ENCODE measurements around the gene SEMA3C. TPM values are rescaled to one million over a fixed set of nuclear protein-coding genes. Genes with fewer than 3 reads are reported as not detected.
A peak's percentile ranks its signal among the peaks of the same experiment; 100 is the strongest.

SEMA3C gene
- polyA plus RNA-seq, 3 donors: 29.2 to 34.7 (median 31.8) TPM

DNA sequence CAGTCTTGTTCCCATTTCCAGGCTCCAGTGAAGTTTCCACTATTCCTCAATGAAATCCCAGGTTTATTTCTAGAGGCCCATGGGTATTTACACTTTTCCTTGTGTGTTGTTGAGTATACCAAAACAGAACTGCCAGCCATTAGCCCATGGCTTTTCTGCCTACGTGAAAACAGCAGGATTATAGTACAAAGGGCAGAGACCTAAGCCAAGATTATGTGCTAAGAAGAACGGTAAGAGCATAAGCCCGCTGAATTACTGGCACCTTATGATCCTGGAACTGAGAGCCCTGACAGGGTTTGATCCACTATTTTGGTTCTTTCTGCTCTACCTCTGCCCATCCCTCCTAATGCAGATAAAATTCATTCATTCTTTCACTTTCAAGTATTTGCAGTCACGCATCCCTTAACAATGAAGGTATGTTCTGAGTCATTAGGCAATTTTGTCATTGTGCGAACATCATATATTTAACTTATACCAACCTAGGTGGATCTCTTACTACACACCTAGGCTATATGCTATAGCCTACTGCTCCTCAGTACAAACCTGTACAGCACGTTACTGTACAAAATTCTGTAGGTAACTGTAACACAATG lies 16.0 kb downstream of the SEMA3C start:
- no peak for DNase-seq (ENCODE audit: extremely low read depth in 1 of 11, low read depth in 9 of 11, low spot score in 4 of 11)

DNA sequence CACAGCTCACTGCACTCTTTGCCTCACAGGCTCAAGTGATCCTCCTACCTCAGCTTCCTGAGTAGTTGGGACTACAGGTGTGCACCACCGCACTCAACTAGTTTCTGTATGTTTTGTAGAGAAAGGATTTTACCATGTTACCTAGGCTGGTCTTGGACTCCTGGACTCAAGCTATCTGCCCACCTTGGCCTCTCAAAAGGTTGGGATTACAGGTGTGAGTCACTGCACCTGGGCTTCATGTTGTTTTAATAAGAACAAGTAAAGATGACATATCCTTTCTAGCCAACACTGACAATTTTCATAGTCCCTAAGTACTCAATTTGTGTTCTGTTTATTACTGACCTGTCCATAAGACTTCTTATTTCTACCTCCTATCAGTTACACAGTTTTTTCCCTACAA lies 16.8 kb downstream of the SEMA3C start:
- no peak for DNase-seq (ENCODE audit: extremely low read depth in 1 of 11, low read depth in 9 of 11, low spot score in 4 of 11)

DNA sequence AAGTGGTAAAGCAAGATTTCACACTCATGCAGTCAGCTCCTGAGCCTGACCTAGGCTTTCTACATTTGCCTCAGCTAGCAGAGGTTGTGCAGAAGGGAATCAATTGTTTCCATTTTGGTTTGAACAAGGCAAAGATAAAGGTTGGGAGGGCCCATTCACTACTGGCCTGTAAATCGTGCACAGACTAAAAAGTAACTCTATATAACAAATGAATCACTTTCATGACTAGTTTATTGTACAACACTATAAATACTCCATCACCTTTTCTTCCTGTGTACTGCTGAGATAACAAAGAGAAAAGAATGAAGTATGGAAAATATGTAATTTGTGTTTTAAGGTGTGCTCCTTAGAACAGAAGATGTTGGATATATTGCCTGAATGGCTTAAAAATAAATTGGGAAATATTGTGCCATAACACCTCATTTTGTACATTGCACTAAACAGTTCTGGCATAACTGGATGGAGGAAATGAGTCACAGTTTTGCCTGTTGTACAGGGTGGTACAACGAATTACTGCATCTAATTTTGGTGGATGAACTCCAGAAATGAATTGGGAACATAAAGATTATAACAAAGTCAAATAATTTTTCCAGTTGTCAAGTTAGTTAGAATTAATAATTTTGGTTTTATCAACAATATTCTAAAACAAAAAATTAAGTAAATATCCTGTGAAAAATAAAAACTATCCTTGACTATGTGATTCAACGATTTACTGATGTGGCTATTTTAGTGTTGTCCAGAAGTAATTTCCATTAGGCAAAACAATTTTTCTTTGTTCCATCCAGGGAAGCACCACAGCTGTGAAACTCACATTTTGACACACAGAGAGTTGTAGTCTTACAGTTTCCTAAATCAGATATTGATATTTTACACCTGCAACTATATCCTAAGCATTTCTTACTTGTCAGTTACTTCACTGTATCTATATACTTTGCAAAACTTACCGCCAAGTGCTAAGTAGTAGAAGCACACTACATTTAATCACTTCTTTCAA lies 18.0 kb downstream of the SEMA3C start:
- no peak for DNase-seq (ENCODE audit: extremely low read depth in 1 of 11, low read depth in 9 of 11, low spot score in 4 of 11)

DNA sequence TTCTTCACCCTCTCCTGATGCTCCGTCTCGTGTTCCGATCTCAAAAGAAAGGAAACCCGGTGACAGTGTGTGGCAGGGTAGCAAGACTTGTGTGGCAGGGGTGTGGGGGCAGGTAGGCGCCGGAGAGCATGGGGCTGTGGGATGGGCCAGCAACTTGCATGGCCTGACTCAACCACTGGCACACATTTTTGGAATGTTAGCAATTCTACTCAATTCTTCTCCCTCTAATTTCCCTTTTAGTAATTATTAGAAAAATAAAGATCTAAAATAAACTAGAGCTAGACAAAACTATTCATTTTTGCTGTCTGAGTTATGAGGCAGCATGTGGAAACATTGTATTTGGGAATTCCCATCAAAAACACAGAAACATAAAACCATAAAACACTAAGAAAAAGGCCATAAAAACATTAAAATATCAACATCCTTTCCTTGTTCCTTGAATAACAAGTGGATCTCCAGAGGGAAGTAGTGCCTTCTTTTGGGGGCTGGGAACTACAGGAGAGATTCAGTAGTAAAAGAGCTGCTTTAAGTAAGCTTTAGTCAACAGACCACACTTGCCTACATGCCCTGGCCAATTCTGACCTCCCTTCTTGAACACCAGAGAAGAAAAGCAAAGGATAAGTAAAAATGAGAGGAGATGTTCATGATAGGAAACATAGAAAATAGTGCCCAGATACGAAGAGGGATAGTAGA lies 21.8 kb downstream of the SEMA3C start:
- no peak for DNase-seq (ENCODE audit: extremely low read depth in 1 of 11, low read depth in 9 of 11, low spot score in 4 of 11)

DNA sequence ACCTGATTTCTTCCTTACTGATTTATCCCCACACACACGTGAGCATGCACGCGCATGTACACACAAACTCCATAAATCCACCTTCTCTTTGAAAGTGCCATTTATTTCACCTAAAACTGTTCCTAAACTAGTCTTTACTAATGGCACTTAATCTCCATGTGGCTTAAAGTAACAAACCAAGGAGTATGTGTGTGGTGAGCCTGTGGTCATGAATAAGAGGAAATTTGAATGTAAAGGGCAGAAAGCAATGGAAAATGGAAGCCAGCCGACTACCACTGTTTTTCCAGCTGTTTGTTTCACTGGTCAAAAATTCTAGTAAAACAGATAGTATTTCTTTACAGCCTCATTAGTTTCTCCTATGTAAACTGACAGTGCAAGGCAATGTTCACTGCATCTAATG lies 23.8 kb downstream of the SEMA3C start:
- no peak for DNase-seq (ENCODE audit: extremely low read depth in 1 of 11, low read depth in 9 of 11, low spot score in 4 of 11)

DNA sequence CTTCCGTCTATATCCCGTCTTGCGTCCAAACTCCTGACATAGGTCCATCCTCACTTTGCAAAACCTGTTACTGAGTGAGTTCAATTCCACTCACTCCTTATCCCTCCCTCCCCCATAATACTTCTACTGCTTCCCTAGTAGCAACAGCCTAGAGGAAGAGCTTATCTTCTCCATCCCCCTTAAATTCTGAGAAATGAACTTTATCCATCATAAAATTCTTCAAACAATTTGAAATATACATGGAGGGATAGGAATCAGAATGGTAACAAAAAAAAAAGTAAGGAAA lies 27.6 kb downstream of the SEMA3C start:
- DNase-seq (ENCODE audit: extremely low read depth in 1 of 11, low read depth in 9 of 11, low spot score in 4 of 11): no peak

DNA sequence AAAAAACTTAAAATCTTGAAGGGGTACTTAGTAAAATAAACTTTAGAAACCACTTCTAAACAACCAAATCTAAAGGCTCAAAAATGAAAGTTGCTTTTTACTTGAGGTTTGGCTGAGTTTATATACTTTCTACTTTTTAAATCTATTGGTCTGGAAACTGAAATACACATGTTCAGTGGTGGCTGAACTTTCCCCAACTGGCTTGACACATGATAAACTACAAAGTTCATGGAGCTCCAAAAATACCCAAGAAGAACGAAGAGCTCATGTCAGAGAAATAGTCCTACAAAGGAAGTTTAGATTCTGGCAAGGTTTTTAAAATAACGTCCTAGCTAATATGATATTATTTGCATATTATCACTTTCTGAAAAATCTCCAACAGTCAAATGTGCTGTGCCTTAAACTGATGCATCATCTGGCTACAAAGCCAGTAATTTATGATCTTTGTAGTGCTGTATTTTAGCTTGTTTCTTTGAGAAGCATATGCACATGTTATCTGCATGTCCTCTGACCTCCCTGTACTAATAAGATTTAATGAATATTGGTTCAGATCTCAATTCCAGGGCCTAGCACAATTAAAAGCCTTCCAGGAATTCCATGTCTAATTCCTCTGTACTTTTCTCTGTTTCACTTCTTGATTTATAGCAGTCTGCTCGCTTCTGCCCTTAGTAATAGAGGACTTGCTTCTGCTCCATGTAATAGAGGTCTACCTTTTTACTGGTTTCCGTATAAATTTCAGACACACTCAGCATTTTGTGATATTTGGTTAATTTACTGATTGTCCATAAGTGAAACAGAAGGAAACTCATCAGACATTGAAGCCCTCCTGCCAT lies 28.2 kb downstream of the SEMA3C start:
- peak in 1 of 11 donors; percentile 7 for DNase-seq (ENCODE audit: extremely low read depth in 1 of 11, low read depth in 9 of 11, low spot score in 4 of 11)

DNA sequence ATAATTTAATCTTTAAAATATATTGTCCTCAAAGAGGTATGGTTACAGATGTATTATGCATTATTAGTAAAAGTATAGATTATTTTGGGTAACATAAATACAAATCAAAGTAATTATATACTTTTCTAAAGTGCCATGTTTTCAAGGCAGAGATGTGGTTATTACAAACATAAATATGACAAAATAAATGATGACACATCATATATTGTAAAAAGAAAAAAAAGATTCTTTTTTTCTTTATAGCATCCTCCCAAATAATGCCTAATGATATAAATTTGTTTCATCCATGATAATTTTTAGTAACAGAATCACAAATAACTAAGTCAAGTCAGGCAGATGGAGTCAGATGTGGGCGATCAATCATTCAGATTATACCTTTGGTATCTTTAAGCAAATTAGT lies 29.3 kb downstream of the SEMA3C start:
- no peak for DNase-seq (ENCODE audit: extremely low read depth in 1 of 11, low read depth in 9 of 11, low spot score in 4 of 11)

DNA sequence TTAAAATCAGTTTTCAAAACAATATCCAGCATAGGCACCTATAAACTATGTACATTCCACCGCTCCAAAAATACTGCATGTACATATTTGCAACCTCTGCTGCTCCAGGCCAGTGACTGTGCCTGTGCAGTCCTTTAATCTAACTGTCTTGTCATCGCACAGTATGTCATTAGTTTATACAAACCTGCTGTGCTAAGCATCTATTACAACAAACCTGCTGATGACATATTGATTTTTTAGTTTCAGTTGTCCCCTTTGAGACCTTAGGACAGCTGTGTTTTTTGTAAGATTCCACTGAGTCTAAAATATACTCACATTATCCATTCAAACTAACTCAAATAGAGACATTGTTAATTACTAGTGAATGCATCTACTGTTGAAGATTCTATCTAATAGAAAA lies 33.1 kb downstream of the SEMA3C start:
- DNase-seq (ENCODE audit: extremely low read depth in 1 of 11, low read depth in 9 of 11, low spot score in 4 of 11): no peak

DNA sequence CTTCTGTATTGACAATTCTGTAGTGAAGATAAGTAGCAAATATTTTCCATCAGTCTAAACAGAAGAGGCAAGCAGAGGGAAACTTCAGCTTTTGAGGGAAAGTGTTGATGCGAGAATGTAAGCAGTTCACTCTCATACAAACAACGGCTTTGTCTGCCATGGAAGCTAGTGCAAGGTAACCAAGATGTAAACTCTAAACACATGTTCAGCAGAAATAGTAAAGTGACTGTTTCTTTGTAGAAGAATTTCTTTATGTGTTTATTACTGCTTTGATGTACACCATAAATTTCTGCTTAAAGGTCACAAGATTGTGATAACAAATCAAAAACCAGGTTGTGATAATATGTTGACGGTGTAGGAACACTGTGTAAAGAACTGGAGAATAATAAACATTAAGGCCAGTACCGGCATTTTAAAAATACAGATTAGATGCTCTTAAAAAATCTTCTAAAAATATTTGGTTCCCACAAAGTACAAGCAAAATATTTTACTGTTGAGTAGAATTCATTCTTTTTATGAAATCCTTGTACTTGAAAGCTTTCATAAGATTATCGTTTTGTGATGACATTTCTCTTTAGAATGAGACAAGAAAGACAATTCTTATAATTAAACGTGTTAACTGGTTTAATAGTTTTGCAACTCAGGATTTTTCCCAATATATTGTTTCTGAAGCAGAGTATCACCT lies 34.2 kb downstream of the SEMA3C start:
- no peak for DNase-seq (ENCODE audit: extremely low read depth in 1 of 11, low read depth in 9 of 11, low spot score in 4 of 11)

DNA sequence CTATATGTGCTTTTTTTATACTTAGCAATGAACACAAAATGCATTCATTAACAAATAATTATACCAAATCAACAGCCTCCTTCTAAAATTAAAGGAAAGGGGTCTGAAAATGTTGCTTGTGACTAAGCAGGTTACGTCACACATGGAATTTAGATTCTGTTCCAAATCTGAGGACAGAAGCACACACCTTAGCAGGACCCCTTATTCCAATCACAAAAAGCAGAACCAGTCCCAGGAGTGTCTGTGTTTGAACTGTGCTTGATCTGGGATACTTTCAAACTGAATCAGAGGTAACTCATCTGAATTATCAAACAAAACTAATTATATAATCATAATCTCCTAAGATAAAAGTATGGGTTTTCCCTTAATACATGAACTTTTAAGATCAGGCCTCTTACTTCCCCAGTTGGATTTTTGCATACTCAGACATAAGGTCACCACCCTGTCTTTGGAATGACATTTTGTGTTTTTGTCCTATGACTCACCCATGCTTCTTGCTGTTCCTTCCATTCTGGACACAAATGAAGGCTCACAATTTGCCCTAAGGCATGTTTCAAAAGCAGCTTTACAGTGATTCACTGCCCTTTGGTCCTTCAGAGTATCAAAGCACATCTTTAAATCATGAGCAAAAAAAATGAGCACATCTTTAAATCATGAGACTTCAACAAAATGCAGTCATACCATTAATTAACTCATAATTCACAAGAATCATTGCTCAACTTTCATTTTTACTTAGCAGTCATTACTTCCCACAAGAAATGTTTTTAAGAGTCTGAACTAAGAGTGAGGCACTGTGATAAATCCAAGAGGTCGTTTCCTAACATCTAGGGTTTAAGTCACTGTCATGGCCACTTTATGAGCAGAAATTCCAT lies 35.5 kb downstream of the SEMA3C start:
- DNase-seq (ENCODE audit: extremely low read depth in 1 of 11, low read depth in 9 of 11, low spot score in 4 of 11): peak in 3 of 11 donors; percentile 15 to 37 (median 32)

DNA sequence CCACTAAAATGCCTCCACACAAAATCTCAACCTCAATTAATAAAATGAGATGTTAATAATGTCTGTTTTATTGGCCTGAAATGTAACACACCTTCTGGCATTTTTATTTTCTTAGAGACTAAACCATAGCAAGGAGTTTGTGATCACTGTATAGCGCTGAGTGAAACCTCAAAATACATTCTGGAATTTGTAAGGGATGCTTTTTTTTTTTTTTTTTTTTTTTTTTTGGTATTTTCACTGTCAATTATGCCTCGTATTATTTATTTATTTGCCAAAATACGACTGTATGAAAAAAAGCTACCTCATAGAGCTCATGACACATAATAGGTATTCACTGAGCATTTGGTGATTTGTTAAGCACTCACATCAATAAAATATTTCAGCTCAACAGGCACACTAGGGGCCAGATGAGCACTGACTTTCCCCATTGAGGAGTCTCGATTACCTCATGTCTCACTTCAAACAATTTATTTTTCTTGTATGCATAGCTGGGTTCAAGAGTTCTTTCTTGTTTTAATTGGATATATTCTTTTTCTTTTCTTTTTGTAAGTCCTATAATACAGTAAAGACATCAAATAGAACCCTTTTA lies 36.5 kb downstream of the SEMA3C start:
- DNase-seq (ENCODE audit: extremely low read depth in 1 of 11, low read depth in 9 of 11, low spot score in 4 of 11): no peak

DNA sequence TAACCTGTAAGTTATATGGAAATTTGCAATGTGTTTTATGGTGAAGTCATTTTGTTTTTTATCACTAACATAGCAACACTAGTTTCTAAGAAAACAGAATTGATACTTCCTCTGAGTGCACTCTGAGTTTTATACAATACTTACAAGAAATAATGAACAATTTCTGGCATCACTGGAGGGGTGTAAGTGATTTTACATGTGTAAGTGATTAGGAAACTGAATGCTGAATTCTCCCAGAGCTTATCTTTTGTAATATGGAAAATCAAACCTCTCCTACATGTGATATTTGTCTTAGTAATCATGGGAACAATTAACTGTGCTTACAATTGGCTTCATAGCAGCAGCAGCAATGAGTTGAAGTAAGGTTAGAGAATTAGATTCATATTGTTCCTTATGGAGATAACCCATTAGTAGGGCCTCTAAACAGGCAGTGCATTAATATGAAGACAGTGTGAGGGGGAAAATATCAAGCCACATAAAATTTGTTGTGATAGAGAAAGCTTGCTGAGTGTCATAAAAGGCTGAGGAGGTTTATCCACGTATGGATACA lies 37.4 kb downstream of the SEMA3C start:
- no peak for DNase-seq (ENCODE audit: extremely low read depth in 1 of 11, low read depth in 9 of 11, low spot score in 4 of 11)

DNA sequence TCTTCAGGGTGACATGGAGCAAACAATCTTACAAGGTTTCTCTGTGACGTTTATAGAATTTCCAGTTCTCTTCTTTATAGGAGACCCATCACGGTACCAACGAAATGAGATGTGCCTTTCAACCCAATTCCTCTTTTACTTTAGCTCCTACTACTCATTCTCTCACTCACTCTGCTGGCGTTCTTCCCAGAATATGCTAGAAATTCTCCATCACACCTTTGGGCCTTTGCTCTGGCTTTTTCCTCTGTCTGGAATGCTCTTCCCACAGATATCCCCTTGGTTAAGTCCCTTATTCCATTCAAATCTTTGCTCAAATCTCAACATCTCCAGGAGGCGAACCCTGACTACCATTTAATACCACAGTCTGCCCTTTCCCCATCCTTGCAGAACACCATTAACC lies 39.0 kb downstream of the SEMA3C start:
- DNase-seq (ENCODE audit: extremely low read depth in 1 of 11, low read depth in 9 of 11, low spot score in 4 of 11): no peak

DNA sequence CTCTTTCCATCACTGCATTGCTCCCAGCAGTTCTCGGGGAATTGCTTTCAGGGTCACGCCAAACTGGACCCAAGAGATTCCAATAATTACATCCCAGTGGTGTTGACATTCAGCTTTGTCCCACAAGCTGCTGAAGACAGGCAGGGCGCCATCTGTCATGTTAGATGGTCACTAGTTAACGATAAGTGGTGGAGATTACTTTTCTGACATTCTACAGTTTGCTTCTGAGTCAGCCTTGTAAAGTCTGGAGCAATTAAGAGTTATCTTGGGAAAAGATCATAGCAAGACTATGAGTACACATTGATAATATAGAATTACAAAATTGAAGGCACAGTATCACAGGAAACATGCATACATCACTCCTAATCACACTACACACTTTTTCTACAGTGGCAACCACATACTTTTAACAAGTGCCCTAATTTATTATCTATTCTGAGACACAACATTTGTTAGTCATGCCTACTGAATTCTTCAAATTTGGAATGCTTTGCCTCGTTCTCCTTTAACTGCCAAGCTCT lies 41.9 kb downstream of the SEMA3C start:
- no peak for DNase-seq (ENCODE audit: extremely low read depth in 1 of 11, low read depth in 9 of 11, low spot score in 4 of 11)

DNA sequence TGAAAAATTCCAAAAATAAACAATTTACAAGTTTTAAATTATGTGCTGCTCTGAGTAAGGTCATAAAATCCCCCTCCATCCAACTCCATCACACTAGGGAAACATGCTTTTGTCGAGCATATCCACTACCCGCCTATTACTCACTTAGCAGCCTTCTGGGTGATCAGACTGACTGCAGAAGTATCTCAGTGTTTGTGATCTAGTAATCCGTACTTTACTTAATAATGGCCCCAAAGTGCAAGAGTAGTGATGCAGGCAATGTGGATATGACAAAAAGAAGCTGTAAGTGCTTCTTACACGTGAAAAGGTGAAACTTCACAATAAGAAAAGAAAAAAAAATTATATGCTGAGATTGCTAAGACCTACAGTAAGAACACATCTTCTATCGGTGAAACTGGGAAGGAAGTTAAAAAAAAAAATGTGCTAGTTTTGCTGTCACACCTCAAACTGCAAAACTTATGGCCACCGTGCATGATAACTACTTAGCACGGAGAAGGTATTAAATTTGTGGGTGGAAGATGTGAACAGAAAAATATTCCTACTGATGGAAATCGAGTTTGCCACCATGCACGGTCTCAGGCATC lies 43.2 kb downstream of the SEMA3C start:
- DNase-seq (ENCODE audit: extremely low read depth in 1 of 11, low read depth in 9 of 11, low spot score in 4 of 11): no peak

DNA sequence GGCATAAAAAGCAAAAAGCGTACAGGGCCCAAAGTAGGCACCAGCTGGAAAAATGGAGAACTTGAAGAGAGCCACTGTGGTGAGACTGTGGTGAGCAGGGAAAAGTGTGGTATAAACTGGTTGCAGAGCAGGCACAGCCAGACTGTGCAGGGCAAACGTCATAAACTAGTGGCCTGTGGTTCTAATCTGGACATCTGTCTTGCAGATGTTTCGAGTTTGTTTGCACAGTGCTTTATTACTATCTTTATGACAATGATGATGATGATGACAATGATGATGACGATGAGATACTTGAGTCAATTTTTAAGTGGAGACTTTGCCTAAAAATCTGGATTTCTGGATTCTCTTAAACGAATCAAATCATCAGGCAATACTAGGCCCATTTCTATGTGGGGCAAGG lies 45.7 kb downstream of the SEMA3C start:
- no peak for DNase-seq (ENCODE audit: extremely low read depth in 1 of 11, low read depth in 9 of 11, low spot score in 4 of 11)

All from renal cortex interstitium (tissue), 11 donors.